EH (cell line): Measurements from ENCODE around the gene SPEM1.

Experiments used
- DNase-seq: peaks from one replicate; pipeline ENCODE4 v3.0.0-alpha.2; 2015; ENCODE audit warnings: low read depth

SPEM1 gene, protein sequence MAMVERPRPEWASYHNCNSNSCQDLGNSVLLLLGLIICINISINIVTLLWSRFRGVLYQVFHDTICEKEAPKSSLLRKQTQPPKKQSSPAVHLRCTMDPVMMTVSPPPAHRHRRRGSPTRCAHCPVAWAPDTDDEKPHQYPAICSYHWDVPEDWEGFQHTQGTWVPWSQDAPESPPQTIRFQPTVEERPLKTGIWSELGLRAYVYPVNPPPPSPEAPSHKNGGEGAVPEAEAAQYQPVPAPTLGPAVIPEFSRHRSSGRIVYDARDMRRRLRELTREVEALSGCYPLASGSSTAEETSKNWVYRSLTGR

DNA sequence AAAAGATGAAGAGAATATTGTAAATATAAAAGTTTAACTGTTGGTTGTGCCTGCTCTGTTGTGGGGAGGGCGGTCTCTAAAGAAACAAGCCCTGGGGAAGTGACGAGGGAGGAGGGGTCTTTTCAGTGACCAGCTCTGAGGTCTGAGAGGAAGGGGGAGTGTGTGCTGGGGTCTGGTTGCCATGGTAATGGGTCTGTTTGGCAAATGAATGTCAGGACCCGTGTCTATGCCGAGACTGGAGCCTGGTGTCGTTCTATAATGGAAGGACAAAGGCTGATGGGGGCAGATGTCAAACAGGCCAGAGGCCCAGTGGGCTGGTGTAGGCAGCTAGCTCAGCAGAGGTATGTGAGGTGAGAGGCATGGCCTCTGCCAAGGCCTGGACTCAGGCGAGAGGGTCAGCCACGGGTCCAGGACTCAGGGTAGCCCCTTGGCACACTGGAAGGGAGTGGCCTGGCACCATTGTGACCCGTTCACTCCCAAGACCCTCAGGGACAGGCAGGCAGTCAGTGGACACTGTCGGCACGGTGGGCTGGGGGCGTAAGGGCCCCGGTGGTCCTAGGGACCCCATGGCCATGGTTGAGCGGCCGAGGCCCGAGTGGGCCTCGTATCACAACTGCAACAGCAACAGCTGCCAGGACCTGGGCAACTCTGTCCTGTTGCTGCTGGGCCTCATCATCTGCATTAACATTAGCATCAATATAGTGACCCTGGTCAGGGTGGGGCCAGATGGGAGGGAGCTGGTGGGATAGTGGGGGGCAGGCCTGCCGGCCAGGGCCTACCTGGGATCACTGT is at the start of gene SPEM1:
Gene SPEM1 (plus strand): TSS at position 506 of the 792 bp plus-strand sequence. CDS start 61 bp downstream, at position 567.
- no peak for DNase-seq

DNA sequence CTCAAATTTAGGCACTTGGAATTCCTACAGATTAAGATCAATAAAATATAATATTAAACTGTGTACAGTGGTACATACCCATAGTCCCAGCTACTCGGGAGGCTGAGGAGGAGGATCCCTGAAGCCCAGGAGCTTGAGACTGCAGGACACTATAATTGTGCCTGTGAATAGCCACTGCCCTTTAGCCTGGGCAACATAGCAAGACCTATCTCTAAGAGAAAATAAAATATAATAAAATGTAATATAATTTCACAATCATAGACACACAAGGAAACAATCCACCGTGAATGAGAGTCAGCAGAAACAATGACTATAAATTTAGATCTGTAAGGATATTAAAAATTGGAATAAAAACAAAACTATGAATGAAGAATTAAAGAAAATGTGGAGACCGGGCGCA is 49.3 kb upstream of the SPEM1 start:
- DNase-seq, result no peak

DNA sequence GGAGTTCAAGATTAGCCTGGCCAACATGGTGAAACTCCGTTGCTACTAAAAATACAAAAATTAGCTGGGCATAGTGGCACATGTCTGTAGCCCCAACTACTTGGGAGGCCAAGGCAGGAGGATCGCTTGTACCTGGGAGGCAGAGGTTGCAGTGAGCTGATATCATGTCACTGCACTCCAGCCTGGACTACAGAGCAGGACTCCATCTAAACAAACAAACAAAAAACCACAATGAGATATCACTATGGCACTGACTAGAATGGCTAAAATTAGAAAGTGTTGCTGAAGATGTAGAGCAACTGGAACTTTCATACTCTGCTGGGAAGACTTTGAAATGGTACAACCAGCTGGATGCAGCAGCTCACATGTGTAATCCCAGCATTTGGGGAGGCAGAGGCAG is 45.8 kb upstream of the SPEM1 start:
- peak; percentile 28 for DNase-seq

DNA sequence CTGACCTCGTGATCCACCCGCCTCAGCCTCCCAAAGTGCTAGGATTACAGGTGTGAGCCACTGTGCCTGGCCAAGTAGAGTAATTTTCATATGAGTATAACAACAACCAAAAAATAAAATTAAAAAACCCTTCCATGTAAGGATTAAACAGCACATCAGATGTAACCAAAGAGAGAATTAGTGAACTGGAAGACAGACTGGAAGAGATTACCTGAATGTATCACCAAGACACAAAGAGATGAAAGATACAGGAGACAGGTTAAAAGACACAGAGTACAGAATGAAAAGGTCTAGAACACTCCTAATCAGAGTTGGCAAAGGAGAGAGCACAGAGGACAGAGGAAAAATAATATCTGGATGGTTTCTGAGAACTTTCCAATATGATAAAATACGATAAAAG is 41.0 kb upstream of the SPEM1 start:
- no peak for DNase-seq

DNA sequence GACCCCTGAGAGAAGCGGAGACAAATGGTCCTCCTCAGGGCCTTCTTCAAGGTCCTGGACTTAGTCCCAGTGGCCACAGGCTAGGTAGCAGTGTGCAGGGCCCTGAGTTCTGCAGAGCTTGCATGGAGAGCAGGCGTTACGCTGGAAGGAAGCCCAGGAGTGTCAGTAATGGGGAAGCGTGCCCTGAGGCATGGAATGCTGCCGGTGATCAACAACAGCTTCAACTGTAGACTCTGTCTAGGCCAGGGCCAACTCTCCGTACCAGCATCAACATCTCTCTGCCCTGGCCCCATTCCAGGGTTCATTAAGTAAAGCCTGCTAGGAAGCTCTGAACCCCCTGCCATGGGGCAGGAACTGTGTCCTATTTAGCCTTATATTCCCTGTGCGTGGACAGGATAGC is 39.8 kb upstream of the SPEM1 start:
- peak; percentile 83 for DNase-seq

DNA sequence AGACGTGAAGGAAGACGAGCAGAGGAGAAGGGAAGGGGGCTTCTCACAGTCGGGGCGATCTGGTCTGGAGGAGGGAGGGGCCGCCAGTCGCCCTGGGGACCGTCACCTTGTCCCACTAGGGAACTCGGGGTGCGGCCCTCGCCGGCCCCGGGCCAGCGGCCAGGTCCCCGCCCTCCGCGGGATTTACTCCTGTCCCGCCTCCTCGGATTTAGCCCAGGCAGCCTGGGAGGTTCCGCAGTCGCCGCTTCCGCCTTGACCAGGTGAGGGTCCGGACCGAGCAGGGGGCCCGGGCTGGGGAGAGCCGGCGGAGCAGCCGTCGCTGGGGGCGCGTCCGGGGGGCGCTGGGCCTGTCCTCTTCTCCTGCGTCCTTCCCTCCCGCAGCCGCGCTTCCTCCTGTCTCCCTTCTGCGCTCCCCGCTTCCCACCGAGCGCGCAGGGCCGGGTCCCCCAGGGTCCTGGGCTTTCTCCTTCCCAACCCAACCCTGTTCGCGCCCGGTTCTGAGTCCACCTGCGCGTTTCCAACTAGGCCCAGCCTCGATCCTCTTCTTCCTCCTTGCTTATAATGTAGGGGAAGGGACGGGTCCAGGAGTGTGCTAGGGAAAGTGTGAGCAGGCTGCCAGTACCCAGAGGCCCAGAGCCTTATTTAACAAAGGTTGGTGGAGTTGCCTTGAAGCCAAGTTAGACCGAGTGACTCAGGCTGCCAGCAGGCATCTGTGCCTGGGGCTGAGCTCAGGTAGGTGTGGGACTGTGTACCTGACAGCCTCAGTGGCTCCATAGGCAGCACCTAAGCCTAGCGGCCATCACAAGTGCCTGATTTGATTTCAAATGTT is 39.1 kb upstream of the SPEM1 start, which contains the start of gene TNK1:
Gene TNK1 (plus strand): TSS at position 235 of the 829 bp plus-strand sequence. CDS start 1,838 bp downstream, outside the sequence.
- DNase-seq, result no peak

DNA sequence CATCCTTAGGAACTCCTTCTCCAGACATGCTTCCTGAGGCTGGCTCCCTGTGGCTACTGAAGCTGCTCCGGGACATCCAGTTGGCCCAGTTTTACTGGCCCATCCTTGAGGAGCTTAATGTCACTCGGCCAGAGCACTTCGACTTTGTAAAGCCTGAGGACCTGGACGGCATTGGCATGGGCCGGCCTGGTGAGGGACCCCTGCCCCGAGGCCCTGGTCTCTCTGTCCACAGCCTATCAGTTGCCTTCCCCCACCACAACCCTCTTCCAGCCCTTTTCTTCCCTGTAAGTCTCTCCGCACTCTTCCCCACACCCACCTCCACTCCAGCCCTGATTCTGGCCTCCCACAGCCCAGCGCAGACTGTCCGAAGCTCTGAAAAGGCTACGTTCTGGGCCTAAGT is 37.2 kb upstream of the SPEM1 start:
- DNase-seq, result no peak

DNA sequence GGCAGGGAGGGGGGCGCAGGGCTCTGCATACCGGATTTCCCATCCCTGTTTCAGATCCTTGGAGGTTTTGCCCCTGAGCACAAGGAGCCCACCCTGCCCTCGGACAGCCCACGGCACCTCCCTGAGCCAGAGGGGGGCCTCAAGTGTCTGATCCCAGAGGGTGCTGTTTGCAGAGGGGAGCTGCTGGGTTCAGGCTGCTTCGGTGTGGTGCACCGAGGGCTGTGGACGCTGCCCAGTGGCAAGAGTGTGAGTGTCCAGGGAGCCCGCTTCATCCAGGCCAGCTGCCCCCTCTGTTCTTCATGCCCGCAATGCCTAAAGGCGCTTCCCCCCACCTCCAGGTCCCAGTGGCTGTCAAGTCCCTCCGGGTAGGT is 36.8 kb upstream of the SPEM1 start:
- no peak for DNase-seq

DNA sequence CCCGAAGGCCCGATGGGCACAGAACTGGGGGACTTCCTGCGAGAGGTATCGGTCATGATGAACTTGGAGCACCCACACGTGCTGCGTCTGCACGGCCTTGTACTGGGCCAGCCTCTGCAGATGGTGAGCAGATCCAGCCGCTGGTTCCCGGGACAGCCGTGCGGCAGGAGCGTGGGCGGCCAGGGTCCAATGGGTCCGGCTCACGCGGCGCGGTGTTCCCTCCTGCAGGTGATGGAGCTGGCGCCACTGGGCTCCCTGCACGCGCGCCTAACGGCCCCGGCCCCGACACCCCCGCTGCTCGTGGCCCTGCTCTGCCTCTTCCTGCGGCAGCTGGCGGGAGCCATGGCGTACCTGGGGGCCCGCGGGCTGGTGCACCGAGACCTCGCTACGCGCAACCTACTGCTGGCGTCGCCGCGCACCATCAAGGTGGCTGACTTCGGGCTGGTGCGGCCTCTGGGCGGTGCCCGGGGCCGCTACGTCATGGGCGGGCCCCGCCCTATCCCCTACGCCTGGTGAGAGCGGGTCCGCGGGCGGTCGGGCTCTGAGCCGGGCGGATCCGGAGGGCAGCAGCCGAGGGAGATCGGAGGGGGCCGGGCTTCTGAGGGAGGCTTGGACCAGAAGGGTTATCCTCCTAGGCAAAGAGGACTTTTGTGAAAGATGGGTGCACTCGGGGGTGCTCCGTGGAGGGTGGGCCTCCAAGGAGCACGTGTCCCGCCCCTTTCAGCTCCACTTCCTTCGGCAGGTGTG is 36.2 kb upstream of the SPEM1 start:
- peak; percentile 42 for DNase-seq

DNA sequence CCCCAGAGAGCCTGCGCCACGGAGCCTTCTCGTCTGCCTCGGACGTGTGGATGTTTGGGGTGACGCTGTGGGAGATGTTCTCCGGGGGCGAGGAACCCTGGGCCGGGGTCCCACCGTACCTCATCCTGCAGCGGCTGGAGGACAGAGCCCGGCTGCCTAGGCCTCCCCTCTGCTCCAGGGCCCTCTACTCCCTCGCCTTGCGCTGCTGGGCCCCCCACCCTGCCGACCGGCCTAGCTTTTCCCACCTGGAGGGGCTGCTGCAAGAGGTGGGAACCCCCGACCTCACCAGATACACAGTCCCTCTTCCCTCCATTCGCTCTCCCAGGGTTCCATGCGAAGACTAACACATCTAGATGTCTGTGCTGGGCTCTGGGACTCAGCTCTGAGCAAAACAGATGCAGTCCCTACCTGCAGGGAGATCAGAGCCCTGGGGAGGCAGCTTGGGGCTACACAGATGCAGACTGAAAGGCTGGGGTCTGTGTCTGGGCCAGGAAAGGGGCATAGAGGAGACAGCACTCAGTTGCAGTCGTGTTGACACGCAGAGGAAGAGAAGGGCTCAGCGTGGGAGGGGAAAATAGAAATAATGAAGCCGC is 35.5 kb upstream of the SPEM1 start:
- no peak for DNase-seq

DNA sequence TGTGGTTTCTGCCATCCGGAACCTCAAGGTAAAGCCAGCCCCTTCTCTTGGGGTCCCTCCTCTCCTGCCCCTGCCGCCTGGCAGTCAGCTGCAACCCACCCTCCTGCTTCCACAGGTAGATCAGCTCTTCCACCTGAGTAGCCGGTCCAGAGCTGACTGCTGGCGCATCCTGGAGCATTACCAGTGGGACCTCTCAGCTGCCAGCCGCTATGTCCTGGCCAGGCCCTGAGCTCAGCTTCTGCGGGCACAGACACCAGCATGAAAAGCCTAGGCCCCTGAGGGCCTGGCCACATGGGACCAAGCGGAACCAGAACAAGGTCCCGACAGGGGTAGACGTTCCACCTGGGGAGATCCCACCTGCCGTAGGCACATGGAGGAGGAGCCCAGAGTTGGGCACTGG is 31.3 kb upstream of the SPEM1 start:
- DNase-seq, result no peak

DNA sequence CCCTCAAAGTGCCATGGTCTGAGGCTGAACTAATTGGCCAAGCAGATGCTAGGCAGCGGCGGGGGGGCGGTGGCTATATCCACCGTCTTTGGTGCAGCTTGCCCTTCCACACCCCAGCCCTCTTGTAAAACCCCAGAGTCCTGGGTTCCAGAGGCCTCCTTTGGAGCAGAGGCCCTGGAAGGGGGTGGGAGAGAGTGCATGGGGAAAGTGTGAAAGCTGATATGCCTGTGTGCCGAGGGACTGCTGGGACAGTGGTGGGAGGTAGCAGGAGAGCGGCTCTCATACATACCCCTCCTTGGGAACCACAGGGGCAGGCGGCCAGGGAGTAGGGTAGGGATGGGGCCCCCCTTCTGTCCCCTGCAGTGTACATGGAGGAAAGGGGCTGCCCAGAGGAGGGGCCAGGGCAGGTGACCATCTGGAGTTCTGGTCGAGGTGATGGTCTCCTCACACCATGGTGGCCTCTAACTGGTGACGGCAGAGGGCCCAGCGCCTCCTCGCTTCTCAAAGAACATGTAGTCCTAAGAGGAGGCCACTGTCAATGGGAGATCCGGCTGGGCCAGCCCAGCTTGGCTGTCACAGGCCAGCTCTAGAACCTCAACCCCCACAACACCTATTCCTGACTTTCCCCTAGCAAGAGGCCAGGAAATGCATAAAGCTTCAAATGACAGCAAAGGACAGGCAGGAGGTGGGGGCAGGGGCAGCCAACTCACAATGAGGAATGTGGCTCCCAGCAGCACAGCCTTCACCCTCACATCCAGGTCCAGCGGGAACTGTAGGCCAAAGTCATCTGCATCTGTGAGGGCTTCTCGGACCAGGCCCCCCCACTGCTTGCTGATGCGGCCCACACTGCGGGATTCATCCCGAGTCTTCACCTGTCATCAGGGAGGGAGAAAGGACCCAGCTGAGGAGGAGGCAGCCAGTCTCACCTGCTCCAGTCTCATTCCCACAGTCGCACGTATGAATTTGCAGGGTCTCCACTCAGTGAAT is 29.9 kb upstream of the SPEM1 start:
- no peak for DNase-seq

DNA sequence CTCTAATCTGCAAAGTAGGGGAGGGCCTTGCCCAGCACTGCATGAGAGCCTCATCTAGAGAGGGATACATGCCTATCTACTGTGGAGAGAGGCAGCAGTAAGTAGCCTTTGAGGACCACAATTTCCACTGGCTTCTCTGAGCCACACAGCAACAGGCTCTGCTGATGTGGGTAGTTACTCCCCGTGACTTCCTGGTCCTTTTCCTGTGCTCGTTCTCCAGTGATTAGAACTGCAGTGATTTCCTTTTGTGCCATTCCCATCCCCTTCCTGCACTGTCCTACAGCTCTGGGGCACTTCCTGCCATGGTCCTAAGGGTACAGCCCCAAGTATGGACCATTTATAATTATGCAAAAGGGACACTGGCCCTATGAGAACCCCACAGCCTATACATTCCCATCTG is 28.8 kb upstream of the SPEM1 start:
- no peak for DNase-seq

DNA sequence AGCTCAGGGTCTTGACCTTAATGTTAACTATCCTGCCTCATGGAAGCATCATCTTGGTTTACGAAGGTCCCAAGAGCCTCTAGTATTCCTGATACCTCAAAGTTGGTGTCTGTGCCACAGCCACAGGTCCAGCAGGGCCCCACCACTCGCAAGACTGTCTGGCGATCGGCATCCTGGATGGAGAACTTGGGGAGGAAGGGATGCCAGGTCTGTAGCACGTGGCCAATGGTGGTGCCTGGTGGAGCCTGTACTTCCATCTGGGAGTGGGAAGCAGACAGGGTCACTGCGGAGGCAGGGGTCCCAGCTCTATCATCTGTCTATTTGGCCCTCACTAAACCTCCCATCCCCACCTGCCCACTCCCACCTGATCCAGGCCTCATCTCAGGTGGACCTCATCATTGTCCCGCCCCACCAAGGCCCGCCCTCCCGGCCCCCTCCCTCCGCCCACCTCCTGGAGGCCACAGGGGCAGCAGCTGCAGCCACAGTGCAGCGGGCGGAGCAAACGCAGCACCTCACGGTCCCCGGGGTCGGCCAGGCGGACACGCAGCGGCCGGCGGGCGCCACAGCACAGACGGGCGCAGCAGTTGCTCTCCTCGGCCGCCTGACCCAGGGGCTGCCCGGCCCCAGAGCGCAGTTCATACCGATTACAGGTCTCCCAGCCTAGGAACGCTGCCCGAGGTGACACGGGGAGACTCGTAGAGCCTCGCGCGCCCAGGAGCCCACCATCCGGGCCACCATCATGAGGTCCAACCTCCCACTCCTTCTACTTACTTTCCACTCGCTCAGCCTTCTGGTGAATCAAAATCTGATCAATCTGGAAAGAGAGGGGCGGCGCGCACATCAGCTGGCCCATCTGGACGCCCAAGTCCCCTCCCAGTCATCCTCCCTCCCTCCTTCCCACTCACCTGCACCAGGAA is 27.2 kb upstream of the SPEM1 start:
- DNase-seq, result no peak

DNA sequence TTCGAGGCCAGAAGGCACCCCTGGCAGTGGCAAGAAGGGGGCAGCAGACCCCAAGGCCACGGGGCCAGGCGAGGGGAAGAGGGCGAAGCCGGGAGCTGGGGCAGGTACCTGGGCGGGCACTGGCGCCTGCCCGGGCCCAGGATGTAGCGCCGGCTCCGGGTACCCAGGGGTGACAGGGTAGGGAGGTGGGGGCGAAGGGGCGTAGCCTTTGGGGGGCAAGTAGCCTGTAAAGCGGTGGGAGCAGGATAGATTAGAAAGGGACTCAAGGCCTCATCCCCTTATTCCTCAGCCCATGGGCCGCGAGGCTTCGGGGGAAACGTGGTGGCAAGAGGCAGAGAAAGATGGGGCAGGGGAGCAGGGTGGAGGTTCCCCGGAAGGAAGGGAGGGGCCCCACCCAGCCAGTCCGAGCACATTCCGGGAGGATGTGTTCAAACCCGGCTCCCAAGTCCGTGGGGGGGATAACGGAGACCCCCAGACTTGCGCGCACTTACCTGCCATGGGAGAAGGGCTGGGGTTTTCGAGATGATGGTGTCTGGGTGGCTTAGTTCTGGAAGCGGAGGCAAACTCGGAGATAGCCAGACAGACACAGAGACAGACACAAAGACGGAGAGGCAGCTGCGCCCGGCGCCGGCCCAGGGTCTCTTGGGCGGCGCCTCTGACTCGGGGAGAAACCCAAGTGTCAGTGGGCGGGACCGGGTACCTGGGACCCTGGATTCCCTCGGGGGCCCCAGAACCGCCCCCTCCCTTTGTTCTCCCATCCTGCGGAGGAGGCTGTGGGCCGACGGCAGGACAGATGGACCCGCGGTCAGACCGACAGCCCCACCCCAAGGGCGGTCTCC is 26.3 kb upstream of the SPEM1 start:
- DNase-seq, result peak; percentile 37

DNA sequence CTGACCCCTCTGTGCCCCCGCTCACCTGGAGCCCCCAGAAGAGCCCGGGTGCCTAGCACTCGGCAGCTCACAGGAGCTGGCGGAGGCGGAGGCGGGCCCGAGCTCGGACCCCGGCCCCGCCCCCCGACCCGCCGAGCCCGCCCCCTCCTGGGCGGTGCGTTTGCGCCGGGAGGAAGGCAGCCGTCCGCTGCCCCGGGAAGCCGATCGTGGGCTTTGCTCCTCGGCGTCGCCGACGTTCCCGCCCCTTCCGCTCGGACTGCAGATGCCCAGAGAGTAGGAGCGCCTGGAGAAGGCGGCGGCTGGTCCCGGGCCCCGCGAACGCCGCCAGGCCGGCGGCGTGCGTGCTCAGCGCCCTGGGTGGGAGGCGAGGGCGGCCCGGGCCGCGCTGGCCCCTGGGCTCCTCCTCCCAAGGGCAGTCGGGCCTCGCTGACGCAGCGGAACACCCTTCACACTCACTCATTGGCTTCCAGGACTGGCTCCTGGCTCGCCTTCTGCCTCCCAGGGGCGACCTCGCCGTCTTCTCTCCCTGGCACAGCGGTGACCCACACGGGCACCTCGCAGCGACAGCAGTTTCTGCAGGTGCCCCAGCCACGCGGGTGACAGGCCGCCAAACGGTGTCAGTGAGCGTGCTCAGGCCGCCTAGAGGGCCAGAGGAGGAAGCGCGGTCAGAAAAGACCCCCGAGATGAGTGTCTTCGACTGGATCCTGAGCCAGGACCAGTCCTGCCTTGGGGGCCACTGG is 25.5 kb upstream of the SPEM1 start, which contains the start of gene PLSCR3:
Gene PLSCR3 (minus strand): TSS at position 74 of the 740 bp plus-strand sequence. CDS start 415 bp downstream, outside the sequence.
- DNase-seq, result peak; percentile 93

DNA sequence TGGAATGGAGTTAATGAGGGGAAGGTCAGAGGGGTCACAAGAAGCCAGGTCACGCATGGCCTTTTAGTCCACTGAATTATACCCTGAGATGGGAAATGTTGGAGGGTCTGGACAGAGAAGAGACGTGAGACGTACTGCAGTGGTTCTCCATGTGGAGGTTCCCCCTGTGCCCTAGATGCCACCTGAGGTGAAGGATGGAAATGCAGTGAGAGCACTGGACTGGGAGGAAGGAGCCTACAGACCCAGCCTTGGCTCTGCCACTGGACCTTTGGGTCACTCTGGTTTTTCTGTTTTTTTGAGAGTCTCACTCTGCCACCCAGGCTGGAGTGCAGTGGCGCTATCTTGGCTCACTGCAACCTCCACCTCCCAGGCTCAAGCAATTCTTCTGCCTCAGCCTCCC is 24.0 kb upstream of the SPEM1 start:
- no peak for DNase-seq
